ENCODE data around the gene GFPT2. TPM values are rescaled to one million over a fixed set of nuclear protein-coding genes. Genes with fewer than 3 reads are reported as not detected.

Gene GFPT2
- total and polyA plus RNA-seq, 2 of the 4 experiments (the other 2 are of a cell fraction) = 20.3 to 20.8 TPM

GRCh38 chr5:180332861-180333260 is 20.3 kb downstream of the GFPT2 start:
- H3K27me3 ChIP-seq (ENCODE audit: control insufficient read depth, insufficient read depth, low read length) = no peaks in the 10 kb centered on the region
- no peak overlapping the region for H4K5ac ChIP-seq (ENCODE audit: low read depth, low read length)
- no peak for ATAC-seq (ENCODE audit: low read depth)
- no peak overlapping the region for H3K23ac ChIP-seq (ENCODE audit: low read depth, low read length)
- H3K56ac ChIP-seq (ENCODE audit: extremely low read depth, insufficient read depth, low read length) = no peak overlapping the region
- ChIA-PET POLR2A (ENCODE audit: unreplicated experiment) (no interaction called here), CTCF (interaction anchor here (0.6 to 1.2 kb wide), 2 partner anchors 40 to 208 kb away, joined by 3 to 5 read pairs; no protein-coding TSS in a partner anchor)
- no peak for DNase-seq
- BruUV-seq (replicated peaks) = no TSS peak
- H3K9ac ChIP-seq (ENCODE audit: low read depth, low read length) = no peak overlapping the region
- H3K4ac ChIP-seq (ENCODE audit: low read depth, low read length) = no peak overlapping the region
- no peaks in the 10 kb centered on the region for H3K9me3 ChIP-seq (ENCODE audit: control insufficient read depth, insufficient read depth, low read length)
- in situ Hi-C loops (cut with MboI; ENCODE audit: low sequenced_read_pairs) = no loop called here
- H3K36me3 ChIP-seq (ENCODE audit: control insufficient read depth, insufficient read depth, low read length) = peaks cover 28% of the 10 kb centered on the region
- TF ChIP-seq CEBPB (IDR thresholded peaks at IDR 0.05; ENCODE audit: low read depth, low read length) = no peak
- TF ChIP-seq POLR2A (IDR thresholded peaks at IDR 0.05; ENCODE audit: low read depth, low read length) = no peak
- TF ChIP-seq MAFK (IDR thresholded peaks at IDR 0.05; ENCODE audit: low read depth, low read length) = no peak
- no peak for TF ChIP-seq MAZ (IDR thresholded peaks at IDR 0.05; ENCODE audit: borderline replicate concordance, low read depth, low read length)
- no peak for TF ChIP-seq USF2 (IDR thresholded peaks at IDR 0.05; ENCODE audit: low read depth, low read length)
- TF ChIP-seq FOS (IDR thresholded peaks at IDR 0.05; ENCODE audit: low read depth, low read length) = no peak
- no peak for TF ChIP-seq SMC3 (IDR thresholded peaks at IDR 0.05; ENCODE audit: low read depth, low read length)
- no peak for TF ChIP-seq MXI1 (IDR thresholded peaks at IDR 0.05; ENCODE audit: borderline replicate concordance, low read depth, low read length)
- TF ChIP-seq ELK1 (IDR thresholded peaks at IDR 0.05; ENCODE audit: borderline replicate concordance, low read depth, low read length) = no peak
- no peak for TF ChIP-seq RAD21 (IDR thresholded peaks at IDR 0.05; ENCODE audit: low read length)
- TF ChIP-seq BHLHE40 (IDR thresholded peaks at IDR 0.05; ENCODE audit: low read depth, low read length) = no peak
- TF ChIP-seq NFE2L2 (IDR thresholded peaks at IDR 0.05; ENCODE audit: low read depth, low read length) = no peak
- no peak for TF ChIP-seq RCOR1 (IDR thresholded peaks at IDR 0.05; ENCODE audit: insufficient replicate concordance, low read length)
- TF ChIP-seq CHD1 (IDR thresholded peaks at IDR 0.05; ENCODE audit: low read depth, low read length) = no peak
- no peak for TF ChIP-seq CTCF (conservative IDR thresholded peaks at IDR 0.05; ENCODE audit: low read depth, low read length)
- TF ChIP-seq RFX5 (IDR thresholded peaks at IDR 0.05; ENCODE audit: low read depth, low read length) = no peak
- dilution Hi-C loops (cut with HindIII; ENCODE audit: low sequenced_read_pairs, unreplicated experiment) = no loop called here
- H2BK120ac ChIP-seq (ENCODE audit: low read depth, low read length) = no peak overlapping the region
- no peak overlapping the region for H2BK20ac ChIP-seq (ENCODE audit: low read depth, low read length)
- peaks cover 18% of the 10 kb centered on the region for H3K4me1 ChIP-seq (ENCODE audit: control insufficient read depth, insufficient read depth, low read length)
- H3K14ac ChIP-seq (replicated peaks; ENCODE audit: low read depth, low read length) = no peak overlapping the region
- peaks cover 21% of the 10 kb centered on the region for H4K20me1 ChIP-seq (ENCODE audit: insufficient read depth, low read length)
- H2BK5ac ChIP-seq (ENCODE audit: low read depth, low read length, poor library complexity, severe bottlenecking) = no peak overlapping the region
- H3K79me1 ChIP-seq (ENCODE audit: low read depth in 1 of 2, low read length in 2 of 2) = peaks cover 0 to 8% of the 10 kb centered on the region in 2 experiments; a peak in 1 of 4 replicates
- H4K8ac ChIP-seq (ENCODE audit: low read depth in 2 of 2, low read length in 2 of 2) = no peak overlapping the region
- intact Hi-C loops (cut with micrococcal nuclease) = no loop called here
- no CpG with 5 or more reads among the region's 3 CpGs for WGBS, 2 experiments (ENCODE audit: extremely low coverage in 2 of 2, insufficient read length in 1 of 2)
- H2BK15ac ChIP-seq (ENCODE audit: low read depth, low read length) = no peak overlapping the region
- no peak overlapping the region for H3K4me3 ChIP-seq (ENCODE audit: insufficient read depth, low read depth, low read length)
- peaks cover 20% of the 10 kb centered on the region for H3K9me1 ChIP-seq (ENCODE audit: insufficient read depth, low read length)
- H3K18ac ChIP-seq (ENCODE audit: low read depth, low read length) = no peak overlapping the region
- no peak overlapping the region for H4K91ac ChIP-seq (ENCODE audit: insufficient read depth, low read depth, low read length)
- H2AK5ac ChIP-seq (ENCODE audit: low read depth, low read length) = no peak overlapping the region
- no peak overlapping the region for H2AFZ ChIP-seq (replicated peaks; ENCODE audit: low read length, poor library complexity)
- no peak overlapping the region for H3K4me2 ChIP-seq (ENCODE audit: low read depth, low read length)
- no peak overlapping the region for H2AK9ac ChIP-seq (replicated peaks; ENCODE audit: low read depth, low read length, poor library complexity)
- no peak overlapping the region for H3K27ac ChIP-seq (ENCODE audit: insufficient read depth, low read length)

Measured in IMR-90 (cell line).